Activated T-cell treated with anti-CD3 and anti-CD28 coated beads, Interleukin-2, amount 50 U/mL, for 4 hours (primary cell): ENCODE measurements around the gene FBXO41. TPM values are rescaled to one million over a fixed set of nuclear protein-coding genes. Genes with fewer than 3 reads are reported as not detected.
A peak's percentile ranks its signal among the peaks of the same experiment; 100 is the strongest.

Experiments used
- ATAC-seq, 2 donors: fragments of 200-7000 bp; cut with Tn5 transposase; one replicate each; pipeline ENCODE4 v1.10.0; 2021
- DNase-seq: peaks from one replicate; pipeline ENCODE4 v3.0.0-alpha.2; 2020
- H3K27me3 Mint-ChIP-seq: one replicate; pipeline ENCODE4 v1.8.0; 2021; ENCODE audit warnings: low read depth, mixed read lengths
- H3K36me3 Mint-ChIP-seq: one replicate; pipeline ENCODE4 v1.8.0; 2022; ENCODE audit warnings: mixed read lengths; ENCODE audit not compliant: insufficient read depth
- H3K4me1 Mint-ChIP-seq: one replicate; pipeline ENCODE4 v1.8.0; 2021; ENCODE audit warnings: low read depth, mixed read lengths
- H3K4me3 Mint-ChIP-seq: one replicate; pipeline ENCODE4 v1.8.0; 2021; ENCODE audit warnings: mild to moderate bottlenecking, moderate library complexity, mixed read lengths
- H3K9me3 Mint-ChIP-seq: one replicate; pipeline ENCODE4 v1.8.0; 2021; ENCODE audit warnings: mixed read lengths
- total RNA-seq, 3 donors: library from RNA; stranded (reverse); gene quantifications; one replicate each; pipeline ENCODE4 v1.2.1, GENCODE V29; 2021

The FBXO41 gene
- total RNA-seq, 3 donors from 2014 or later, result 18.8 to 28.1 (median 27.6) TPM

- Mint-ChIP-seq H3K27me3 (no peaks in the 10 kb centered on the region), H3K4me3 (no peak overlapping the region), H3K9me3 (no peaks in the 10 kb centered on the region), H3K4me1 (peaks cover 10% of the 10 kb centered on the region), H3K36me3 (peaks cover 16% of the 10 kb centered on the region)
- DNase-seq (no peak), ATAC-seq (no peak)
Measured at GRCh38 chr2:73262108-73262651, 22.1 kb downstream of the FBXO41 start.

- ATAC-seq (no peak), DNase-seq (no peak)
- Mint-ChIP-seq H3K4me3 (no peak overlapping the region), H3K4me1 (peaks cover 5% of the 10 kb centered on the region), H3K27me3 (no peaks in the 10 kb centered on the region), H3K36me3 (peaks cover 16% of the 10 kb centered on the region), H3K9me3 (no peaks in the 10 kb centered on the region)
Measured at GRCh38 chr2:73260338-73260984, 23.8 kb downstream of the FBXO41 start.

- H3K4me1 Mint-ChIP-seq, result peaks cover 5% of the 10 kb centered on the region
Measured at GRCh38 chr2:73259704-73260337, 24.5 kb downstream of the FBXO41 start.

GRCh38 chr2:73259276-73259675, 25.0 kb downstream of the FBXO41 start:
- DNase-seq (no peak), ATAC-seq (no peak)
- H3K9me3 Mint-ChIP-seq, result no peaks in the 10 kb centered on the region
- peaks cover 18% of the 10 kb centered on the region for H3K36me3 Mint-ChIP-seq
- no peaks in the 10 kb centered on the region for H3K27me3 Mint-ChIP-seq
- H3K4me3 Mint-ChIP-seq, result no peak overlapping the region
- peaks cover 5% of the 10 kb centered on the region for H3K4me1 Mint-ChIP-seq

More at GRCh38 chr2:73259704-73260337, 24.5 kb downstream of the FBXO41 start:
- ATAC-seq (no peak), DNase-seq (no peak)
- no peak overlapping the region for H3K4me3 Mint-ChIP-seq
- no peaks in the 10 kb centered on the region for H3K9me3 Mint-ChIP-seq
- no peaks in the 10 kb centered on the region for H3K27me3 Mint-ChIP-seq
- H3K36me3 Mint-ChIP-seq, result peaks cover 16% of the 10 kb centered on the region

- DNase-seq (no peak), ATAC-seq (no peak)
- H3K9me3 Mint-ChIP-seq, result no peaks in the 10 kb centered on the region
- H3K4me3 Mint-ChIP-seq, result no peak overlapping the region
- peaks cover 16% of the 10 kb centered on the region for H3K36me3 Mint-ChIP-seq
- peaks cover 5% of the 10 kb centered on the region for H3K4me1 Mint-ChIP-seq
- no peaks in the 10 kb centered on the region for H3K27me3 Mint-ChIP-seq
Measured at GRCh38 chr2:73258913-73259215, 25.4 kb downstream of the FBXO41 start.

- peaks cover 17% of the 10 kb centered on the region for H3K36me3 Mint-ChIP-seq
- H3K9me3 Mint-ChIP-seq, result no peaks in the 10 kb centered on the region
- no peak overlapping the region for H3K4me3 Mint-ChIP-seq
- peaks cover 5% of the 10 kb centered on the region for H3K4me1 Mint-ChIP-seq
- no peak for ATAC-seq
- DNase-seq, result no peak
- H3K27me3 Mint-ChIP-seq, result no peaks in the 10 kb centered on the region
Measured at GRCh38 chr2:73258186-73258912, 25.9 kb downstream of the FBXO41 start.

GRCh38 chr2:73257425-73258125, 26.7 kb downstream of the FBXO41 start:
- Mint-ChIP-seq H3K4me1 (peaks cover 5% of the 10 kb centered on the region), H3K9me3 (no peaks in the 10 kb centered on the region), H3K27me3 (no peaks in the 10 kb centered on the region), H3K4me3 (no peak overlapping the region), H3K36me3 (peaks cover 19% of the 10 kb centered on the region)
- ATAC-seq, result no peak
- no peak for DNase-seq

- no peak for DNase-seq
- H3K4me1 Mint-ChIP-seq, result peaks cover 5% of the 10 kb centered on the region
- no peaks in the 10 kb centered on the region for H3K27me3 Mint-ChIP-seq
- H3K36me3 Mint-ChIP-seq, result peaks cover 19% of the 10 kb centered on the region
- no peak overlapping the region for H3K4me3 Mint-ChIP-seq
- H3K9me3 Mint-ChIP-seq, result no peaks in the 10 kb centered on the region
- ATAC-seq, result no peak
Measured at GRCh38 chr2:73257021-73257420, 27.3 kb downstream of the FBXO41 start.

GRCh38 chr2:73256618-73256922, 27.7 kb downstream of the FBXO41 start:
- Mint-ChIP-seq H3K4me3 (no peak overlapping the region), H3K9me3 (no peaks in the 10 kb centered on the region), H3K27me3 (no peaks in the 10 kb centered on the region), H3K4me1 (peaks cover 5% of the 10 kb centered on the region), H3K36me3 (peaks cover 16% of the 10 kb centered on the region)
- DNase-seq, result no peak
- peak in 1 of 2 donors; percentile 9 for ATAC-seq

GRCh38 chr2:73255907-73256617, 28.2 kb downstream of the FBXO41 start:
- ATAC-seq (no peak), DNase-seq (no peak)
- Mint-ChIP-seq H3K27me3 (no peaks in the 10 kb centered on the region), H3K4me3 (no peak overlapping the region), H3K9me3 (no peaks in the 10 kb centered on the region), H3K4me1 (peaks cover 5% of the 10 kb centered on the region), H3K36me3 (peaks cover 15% of the 10 kb centered on the region)

- DNase-seq (no peak), ATAC-seq (peak in 1 of 2 donors; percentile 11)
- no peaks in the 10 kb centered on the region for H3K9me3 Mint-ChIP-seq
- no peaks in the 10 kb centered on the region for H3K27me3 Mint-ChIP-seq
- H3K4me1 Mint-ChIP-seq, result peaks cover 5% of the 10 kb centered on the region
- H3K4me3 Mint-ChIP-seq, result no peak overlapping the region
- H3K36me3 Mint-ChIP-seq, result peaks cover 24% of the 10 kb centered on the region
Measured at GRCh38 chr2:73255007-73255644, 29.2 kb downstream of the FBXO41 start.

GRCh38 chr2:73254343-73255006, 29.8 kb downstream of the FBXO41 start:
- H3K4me1 Mint-ChIP-seq, result peaks cover 5% of the 10 kb centered on the region
- H3K9me3 Mint-ChIP-seq, result no peaks in the 10 kb centered on the region
- no peaks in the 10 kb centered on the region for H3K27me3 Mint-ChIP-seq
- peaks cover 30% of the 10 kb centered on the region for H3K36me3 Mint-ChIP-seq
- no peak overlapping the region for H3K4me3 Mint-ChIP-seq
- no peak for DNase-seq
- peak in 1 of 2 donors; percentile 3 for ATAC-seq

GRCh38 chr2:73253901-73254300, 30.4 kb downstream of the FBXO41 start:
- DNase-seq (no peak), ATAC-seq (no peak)
- Mint-ChIP-seq H3K27me3 (no peaks in the 10 kb centered on the region), H3K4me3 (no peak overlapping the region), H3K4me1 (peaks cover 5% of the 10 kb centered on the region), H3K36me3 (peaks cover 32% of the 10 kb centered on the region), H3K9me3 (no peaks in the 10 kb centered on the region)
